ENCODE data around the gene ADK. TPM values are rescaled to one million over a fixed set of nuclear protein-coding genes. Genes with fewer than 3 reads are reported as not detected.

The ADK gene
- polyA plus RNA-seq, 1 donor (not counting 4 experiments of a cell fraction or from before 2014, with no cell fraction given): 139 TPM

DNA sequence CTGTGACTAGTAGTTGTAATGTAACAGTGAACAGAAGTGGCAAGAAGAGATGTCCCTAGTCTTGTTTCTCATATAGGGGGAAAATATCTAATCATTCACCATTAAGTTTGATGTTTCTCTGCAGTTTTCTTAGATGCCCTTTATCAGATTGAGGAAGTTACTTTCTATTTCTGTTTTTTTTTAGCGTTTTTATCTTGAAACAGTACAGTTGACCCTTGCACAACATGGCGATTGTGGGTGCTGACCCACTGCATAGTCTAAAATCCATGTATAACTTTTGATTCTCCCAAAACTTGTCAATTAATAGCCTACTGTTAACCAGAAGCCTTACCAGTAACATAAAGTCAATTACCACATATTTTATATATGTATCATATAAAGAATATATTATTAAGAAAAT, 192.0 kb downstream of the ADK start:
- H3K79me2 ChIP-seq (ENCODE audit: control insufficient read depth, insufficient read depth, low read length): peaks cover 38% of the 10 kb centered on the region
- FAIRE-seq: no peak
- dilution Hi-C loops (cut with MboI; ENCODE audit: extremely low pct_ligation_motif_present, low sequenced_read_pairs): no loop called here

DNA sequence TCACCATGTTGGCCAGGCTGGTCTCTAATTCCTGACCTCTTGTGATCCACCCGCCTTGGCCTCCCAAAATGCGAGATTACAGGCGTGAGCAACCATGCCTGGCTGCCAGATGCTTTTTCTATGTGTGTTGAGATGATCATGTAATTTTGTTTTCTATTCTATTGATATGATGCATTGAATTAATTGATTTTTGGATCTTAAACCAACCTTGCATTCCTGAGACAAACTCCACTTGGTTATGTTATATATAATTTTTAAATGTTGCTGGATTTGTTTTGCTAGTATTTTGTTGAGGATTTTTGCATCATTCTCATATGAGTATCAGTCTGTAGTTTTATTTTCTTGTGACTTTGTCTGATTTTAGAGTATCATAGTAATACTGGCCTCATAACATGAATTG, 192.8 kb downstream of the ADK start:
- Histone ChIP-seq H3K4me1 (ENCODE audit: control insufficient read depth, extremely low read depth, insufficient read depth, low read length) (no peaks in the 10 kb centered on the region), H3K9ac (ENCODE audit: control insufficient read depth, extremely low read depth, insufficient read depth, low read length) (no peak overlapping the region), H3K9me3 (ENCODE audit: control insufficient read depth, low read depth, low read length) (peaks cover 2% of the 10 kb centered on the region), H3K79me2 (ENCODE audit: control insufficient read depth, insufficient read depth, low read length) (peaks cover 34% of the 10 kb centered on the region), H3K27ac (ENCODE audit: control insufficient read depth, insufficient read depth, low read length) (no peak overlapping the region), H4K20me1 (ENCODE audit: control insufficient read depth, extremely low read depth, insufficient read depth, low read length) (peaks cover 3% of the 10 kb centered on the region), H3K4me3 (ENCODE audit: control insufficient read depth in 2 of 3, extremely low read depth in 1 of 3, insufficient read depth in 2 of 3, low read depth in 1 of 3, low read length in 3 of 3) (no peak overlapping the region), H3K9me1 (ENCODE audit: control insufficient read depth, extremely low read depth, insufficient read depth, low read length) (peaks cover 3% of the 10 kb centered on the region), H3K36me3 (ENCODE audit: control insufficient read depth in 2 of 2, extremely low read depth in 1 of 2, insufficient read depth in 2 of 2, low read length in 2 of 2) (peaks cover 4 to 6% of the 10 kb centered on the region in 2 experiments), H3K4me2 (ENCODE audit: control insufficient read depth, extremely low read depth, insufficient read depth, low read depth, low read length) (no peak overlapping the region), H2AFZ (ENCODE audit: control insufficient read depth, low read length) (no peak overlapping the region), H3K27me3 (ENCODE audit: control insufficient read depth, extremely low read depth, insufficient read depth, low read length) (no peaks in the 10 kb centered on the region)
- FAIRE-seq (no peak), DNase-seq (ENCODE audit: low read depth, low spot score) (no peak)
- TF ChIP-seq, protein P1, sequence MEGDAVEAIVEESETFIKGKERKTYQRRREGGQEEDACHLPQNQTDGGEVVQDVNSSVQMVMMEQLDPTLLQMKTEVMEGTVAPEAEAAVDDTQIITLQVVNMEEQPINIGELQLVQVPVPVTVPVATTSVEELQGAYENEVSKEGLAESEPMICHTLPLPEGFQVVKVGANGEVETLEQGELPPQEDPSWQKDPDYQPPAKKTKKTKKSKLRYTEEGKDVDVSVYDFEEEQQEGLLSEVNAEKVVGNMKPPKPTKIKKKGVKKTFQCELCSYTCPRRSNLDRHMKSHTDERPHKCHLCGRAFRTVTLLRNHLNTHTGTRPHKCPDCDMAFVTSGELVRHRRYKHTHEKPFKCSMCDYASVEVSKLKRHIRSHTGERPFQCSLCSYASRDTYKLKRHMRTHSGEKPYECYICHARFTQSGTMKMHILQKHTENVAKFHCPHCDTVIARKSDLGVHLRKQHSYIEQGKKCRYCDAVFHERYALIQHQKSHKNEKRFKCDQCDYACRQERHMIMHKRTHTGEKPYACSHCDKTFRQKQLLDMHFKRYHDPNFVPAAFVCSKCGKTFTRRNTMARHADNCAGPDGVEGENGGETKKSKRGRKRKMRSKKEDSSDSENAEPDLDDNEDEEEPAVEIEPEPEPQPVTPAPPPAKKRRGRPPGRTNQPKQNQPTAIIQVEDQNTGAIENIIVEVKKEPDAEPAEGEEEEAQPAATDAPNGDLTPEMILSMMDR (optimal IDR thresholded peaks at IDR 0.05 in 1 of 3, IDR thresholded peaks at IDR 0.05 in 1 of 3, conservative IDR thresholded peaks at IDR 0.05 in 1 of 3; ENCODE audit: extremely low read depth in 1 of 3, insufficient read depth in 2 of 3, low read length in 3 of 3): no peak
- dilution Hi-C loops (cut with MboI; ENCODE audit: extremely low pct_ligation_motif_present, low sequenced_read_pairs): no loop called here

More for the DNA sequence above, 192.0 kb downstream of the ADK start:
- no peak for DNase-seq (ENCODE audit: low read depth, low spot score)
- Histone ChIP-seq H3K9me1 (ENCODE audit: control insufficient read depth, extremely low read depth, insufficient read depth, low read length) (peaks cover 3% of the 10 kb centered on the region), H3K27me3 (ENCODE audit: control insufficient read depth, extremely low read depth, insufficient read depth, low read length) (no peaks in the 10 kb centered on the region), H3K4me1 (ENCODE audit: control insufficient read depth, extremely low read depth, insufficient read depth, low read length) (no peaks in the 10 kb centered on the region), H4K20me1 (ENCODE audit: control insufficient read depth, extremely low read depth, insufficient read depth, low read length) (peaks cover 3% of the 10 kb centered on the region), H2AFZ (ENCODE audit: control insufficient read depth, low read length) (no peak overlapping the region), H3K9me3 (ENCODE audit: control insufficient read depth, low read depth, low read length) (peaks cover 2% of the 10 kb centered on the region), H3K9ac (ENCODE audit: control insufficient read depth, extremely low read depth, insufficient read depth, low read length) (no peak overlapping the region), H3K36me3 (ENCODE audit: control insufficient read depth in 2 of 2, extremely low read depth in 1 of 2, insufficient read depth in 2 of 2, low read length in 2 of 2) (peaks cover 4% of the 10 kb centered on the region in 2 experiments), H3K4me2 (ENCODE audit: control insufficient read depth, extremely low read depth, insufficient read depth, low read depth, low read length) (no peak overlapping the region), H3K4me3 (ENCODE audit: control insufficient read depth in 2 of 3, extremely low read depth in 1 of 3, insufficient read depth in 2 of 3, low read depth in 1 of 3, low read length in 3 of 3) (no peak overlapping the region), H3K27ac (ENCODE audit: control insufficient read depth, insufficient read depth, low read length) (no peak overlapping the region)
- TF ChIP-seq EZH2 (IDR thresholded peaks at IDR 0.05; ENCODE audit: low read length): no peak
- TF ChIP-seq, protein P1 (optimal IDR thresholded peaks at IDR 0.05 in 1 of 3, IDR thresholded peaks at IDR 0.05 in 1 of 3, conservative IDR thresholded peaks at IDR 0.05 in 1 of 3; ENCODE audit: extremely low read depth in 1 of 3, insufficient read depth in 2 of 3, low read length in 3 of 3): no peak
